Mesodermal cell (in vitro differentiated cells): ENCODE measurements around the gene PLXND1.
"Not testable (repeated sequence)": the region's sequence is repeated elsewhere in the genome, so short reads cannot be mapped to it uniquely, and the experiment has no call there.

Experiments used
- H3K27ac ChIP-seq: 2 replicates; pipeline ENCODE4 v1.7.0; 2013; ENCODE audit warnings: mild to moderate bottlenecking, low read depth, low read length, moderate library complexity; ENCODE audit not compliant: severe bottlenecking
- H3K36me3 ChIP-seq: 2 replicates; pipeline ENCODE4 v1.7.1; 2013; ENCODE audit warnings: mild to moderate bottlenecking, low read length, moderate library complexity; ENCODE audit not compliant: control insufficient read depth, insufficient read depth
- H3K4me1 ChIP-seq: one replicate; pipeline ENCODE4 v1.7.1; 2013; ENCODE audit warnings: mild to moderate bottlenecking, low read length; ENCODE audit not compliant: insufficient read depth, control insufficient read depth, poor library complexity, severe bottlenecking
- H3K4me3 ChIP-seq: 2 replicates; pipeline ENCODE4 v1.7.0; 2013; ENCODE audit warnings: low read length, control low read depth, mild to moderate bottlenecking; ENCODE audit not compliant: insufficient read depth, poor library complexity, severe bottlenecking; ENCODE audit errors: extremely low read depth
- H3K9me3 ChIP-seq: 2 replicates; pipeline ENCODE4 v1.7.1; 2013; ENCODE audit warnings: mild to moderate bottlenecking, low read length, moderate library complexity; ENCODE audit not compliant: control insufficient read depth
- WGBS, 2 experiments: methylation state at CpG; one replicate each; pipeline ENCODE4 v1.1.5; 2013; ENCODE audit warnings: missing lambda C conversion rate in 2 of 2; ENCODE audit not compliant: insufficient coverage in 2 of 2; 5-methylcytosine and 5-hydroxymethylcytosine counted together

PLXND1 gene

DNA sequence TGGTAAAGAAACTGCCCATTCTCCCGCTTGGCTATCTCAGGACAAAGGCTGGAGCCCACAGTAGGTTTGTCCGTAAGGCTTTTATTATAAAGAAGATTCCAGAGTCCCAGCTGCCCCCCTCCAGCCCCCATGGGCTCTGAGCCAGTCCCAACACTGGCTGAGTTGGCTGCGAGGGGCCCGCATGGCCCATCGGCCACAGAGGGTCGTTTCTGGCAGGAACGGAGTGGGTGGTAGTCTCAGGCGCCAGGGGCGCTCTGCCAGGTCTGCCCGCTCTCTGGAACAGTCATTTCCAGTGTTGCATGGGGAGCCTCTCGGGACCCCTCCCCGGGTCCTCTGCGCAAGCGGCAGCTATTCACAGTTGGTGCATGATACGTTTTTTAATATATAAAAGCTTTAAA is 51.3 kb downstream of the PLXND1 start:
- Histone ChIP-seq H3K36me3 (peaks cover 59% of the 10 kb centered on the region), H3K9me3 (no peaks in the 10 kb centered on the region), H3K27ac (peak overlapping the region; percentile 53), H3K4me3 (no peak overlapping the region), H3K4me1 (peaks cover 58% of the 10 kb centered on the region)
- WGBS, 2 experiments = 94 to 95% methylated on average over 11 to 14 of the region's 15 CpGs

DNA sequence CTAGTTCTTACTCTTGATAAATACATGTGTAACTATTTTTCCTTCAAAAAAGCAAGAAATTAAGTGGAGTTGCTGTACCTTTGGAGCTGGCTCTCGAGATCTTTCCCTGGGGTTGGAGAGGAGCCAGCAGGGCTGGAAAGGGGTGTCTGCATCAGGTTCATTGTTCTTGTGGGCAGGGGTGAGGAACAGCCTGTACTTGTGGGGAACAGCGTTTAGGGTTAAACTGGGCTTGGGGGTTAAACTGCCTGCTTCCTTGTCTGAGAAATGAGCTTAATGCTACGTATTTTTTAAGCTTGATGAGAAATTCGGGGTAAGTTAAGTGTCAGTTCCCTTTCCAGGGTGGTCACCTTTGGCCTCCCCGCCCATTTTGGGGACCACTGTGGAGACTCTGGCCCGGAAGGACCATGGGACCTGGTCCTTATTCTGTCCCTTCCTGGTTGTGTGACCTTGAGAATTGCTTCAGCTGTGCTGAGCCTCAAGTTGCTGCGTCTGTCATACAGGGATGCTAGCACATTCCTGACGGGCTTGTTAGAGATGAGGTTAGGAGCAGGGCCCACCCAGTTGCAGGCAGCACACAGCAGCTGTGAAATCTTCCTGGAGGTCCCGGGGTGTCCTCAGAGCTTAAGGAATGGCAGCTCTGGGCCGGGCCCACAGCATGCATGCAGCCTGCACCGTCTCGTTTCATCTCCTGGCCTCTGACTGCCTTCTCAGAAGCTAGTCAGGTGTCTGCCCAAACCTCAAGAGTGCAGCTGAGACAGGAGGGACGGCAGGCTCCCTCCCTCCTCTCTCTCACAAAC is 51.9 kb downstream of the PLXND1 start:
- Histone ChIP-seq H3K4me1 (peaks cover 60% of the 10 kb centered on the region), H3K27ac (peak overlapping the region; percentile 53), H3K4me3 (no peak overlapping the region), H3K36me3 (peaks cover 53% of the 10 kb centered on the region), H3K9me3 (no peaks in the 10 kb centered on the region)
- 83 to 87% methylated on average over 12 to 13 of the region's 13 CpGs for WGBS, 2 experiments

DNA sequence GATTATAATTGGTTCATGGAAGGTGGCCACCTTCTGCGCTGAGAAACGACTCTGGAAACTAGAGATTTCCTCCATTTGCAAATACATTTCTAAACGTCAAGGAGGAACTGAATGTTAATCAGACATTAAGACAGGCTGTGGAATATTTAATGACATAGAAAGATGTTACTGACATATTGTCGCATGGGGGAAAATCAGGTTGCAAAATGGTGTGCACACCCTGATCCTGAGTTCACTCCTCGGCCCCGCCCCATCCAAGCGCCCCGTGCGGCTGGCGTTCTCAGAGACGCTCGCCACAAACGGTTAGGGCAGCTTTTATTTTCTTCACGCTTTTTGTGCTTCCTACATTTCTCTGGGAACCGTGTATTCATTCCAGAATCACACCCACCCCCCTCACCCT is 52.8 kb downstream of the PLXND1 start:
- Histone ChIP-seq H3K4me1 (peaks cover 57% of the 10 kb centered on the region), H3K9me3 (no peaks in the 10 kb centered on the region), H3K27ac (no peak overlapping the region), H3K4me3 (no peak overlapping the region), H3K36me3 (peaks cover 45% of the 10 kb centered on the region)
- WGBS, 2 experiments = 91% methylated on average over 11 to 13 of the region's 15 CpGs

DNA sequence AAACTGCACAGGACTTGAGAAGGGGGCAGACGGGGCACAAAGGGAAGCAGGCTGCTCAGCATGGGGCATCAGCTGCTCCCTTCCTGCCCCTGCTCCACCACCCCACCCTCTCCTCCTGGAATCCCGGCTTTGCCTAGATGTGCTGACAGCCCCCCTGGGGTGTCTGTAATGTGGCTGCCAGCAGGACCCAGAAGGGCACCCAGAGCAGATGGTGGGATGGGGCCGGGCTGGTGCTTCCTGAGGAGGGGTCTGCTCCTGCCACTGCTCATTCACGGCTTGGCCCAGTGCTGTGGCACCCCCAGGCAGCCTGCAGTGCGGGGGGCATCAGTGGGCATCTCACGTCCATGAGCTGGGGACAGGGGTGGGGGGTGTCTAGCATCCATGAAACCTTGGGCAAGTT is 53.3 kb downstream of the PLXND1 start:
- Histone ChIP-seq H3K36me3 (peaks cover 39% of the 10 kb centered on the region), H3K4me3 (no peak overlapping the region), H3K27ac (no peak overlapping the region), H3K4me1 (peaks cover 51% of the 10 kb centered on the region), H3K9me3 (no peaks in the 10 kb centered on the region)
- 76 to 91% methylated on average over 4 to 5 of the region's 6 CpGs for WGBS, 2 experiments

DNA sequence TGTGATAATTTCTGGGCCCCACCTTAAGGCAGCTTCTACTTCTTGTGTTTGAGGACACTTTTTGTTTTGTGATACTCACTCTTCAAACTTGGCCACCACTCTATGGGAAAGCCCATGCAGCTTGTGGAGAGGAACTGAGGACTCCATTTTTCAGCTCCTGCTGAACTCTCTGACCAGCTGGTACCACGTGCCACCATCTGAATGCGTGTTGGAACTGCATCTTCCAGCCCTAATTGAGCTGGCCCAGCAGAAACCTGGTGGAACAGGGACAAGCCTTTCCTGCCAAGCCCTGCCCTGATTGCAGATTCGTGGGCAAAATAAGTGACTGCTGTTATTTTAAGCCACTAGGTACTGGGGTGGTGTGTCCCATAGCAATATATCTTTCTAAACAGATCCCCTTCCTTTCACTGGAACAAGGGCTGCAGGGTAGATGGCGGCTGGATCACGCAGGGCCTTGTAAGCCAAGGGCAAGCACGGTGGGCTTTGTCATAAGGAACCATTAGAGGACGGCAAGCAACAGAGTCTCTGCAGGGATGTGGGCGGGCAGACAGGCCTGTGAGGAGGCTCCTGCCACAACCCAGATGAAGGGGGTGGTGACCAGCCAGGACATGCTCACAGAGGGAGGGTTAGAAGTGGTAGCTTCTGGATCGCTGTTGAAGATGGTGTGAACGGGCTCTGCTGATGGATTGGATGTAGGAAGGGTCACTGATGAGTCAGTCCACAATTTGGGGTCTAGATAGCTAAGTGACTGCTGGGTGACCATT is 54.0 kb downstream of the PLXND1 start:
- H3K4me3 ChIP-seq = no peak overlapping the region
- peaks cover 48% of the 10 kb centered on the region for H3K4me1 ChIP-seq
- H3K27ac ChIP-seq = peak overlapping the region; percentile 36
- no peaks in the 10 kb centered on the region for H3K9me3 ChIP-seq
- WGBS, 2 experiments = 62 to 67% methylated on average over 9 to 10 of the region's 10 CpGs
- H3K36me3 ChIP-seq = peaks cover 32% of the 10 kb centered on the region

DNA sequence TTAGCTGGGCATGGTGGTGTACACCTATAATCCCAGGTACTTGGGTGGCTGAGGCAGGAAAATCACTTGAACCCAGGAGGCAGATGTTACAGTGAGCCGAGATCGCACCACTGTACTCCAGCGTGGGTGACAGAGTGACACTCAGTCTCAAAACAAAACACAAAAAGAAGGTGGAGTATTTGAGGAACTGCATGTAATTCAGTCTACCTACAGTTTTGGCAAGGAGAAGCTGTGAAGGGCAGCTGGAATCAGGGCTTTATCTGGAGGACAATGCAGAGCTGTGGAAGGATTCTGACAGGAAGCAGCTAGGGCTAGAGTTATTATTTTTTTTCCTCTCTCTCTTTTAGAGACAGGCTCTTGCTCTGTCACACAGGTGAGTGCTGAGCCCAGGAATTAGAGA is 56.7 kb downstream of the PLXND1 start:
- WGBS, 2 experiments = 96% methylated on average over 3 of the region's 3 CpGs; no CpG with 5 or more reads in 1 of the 2 experiments

DNA sequence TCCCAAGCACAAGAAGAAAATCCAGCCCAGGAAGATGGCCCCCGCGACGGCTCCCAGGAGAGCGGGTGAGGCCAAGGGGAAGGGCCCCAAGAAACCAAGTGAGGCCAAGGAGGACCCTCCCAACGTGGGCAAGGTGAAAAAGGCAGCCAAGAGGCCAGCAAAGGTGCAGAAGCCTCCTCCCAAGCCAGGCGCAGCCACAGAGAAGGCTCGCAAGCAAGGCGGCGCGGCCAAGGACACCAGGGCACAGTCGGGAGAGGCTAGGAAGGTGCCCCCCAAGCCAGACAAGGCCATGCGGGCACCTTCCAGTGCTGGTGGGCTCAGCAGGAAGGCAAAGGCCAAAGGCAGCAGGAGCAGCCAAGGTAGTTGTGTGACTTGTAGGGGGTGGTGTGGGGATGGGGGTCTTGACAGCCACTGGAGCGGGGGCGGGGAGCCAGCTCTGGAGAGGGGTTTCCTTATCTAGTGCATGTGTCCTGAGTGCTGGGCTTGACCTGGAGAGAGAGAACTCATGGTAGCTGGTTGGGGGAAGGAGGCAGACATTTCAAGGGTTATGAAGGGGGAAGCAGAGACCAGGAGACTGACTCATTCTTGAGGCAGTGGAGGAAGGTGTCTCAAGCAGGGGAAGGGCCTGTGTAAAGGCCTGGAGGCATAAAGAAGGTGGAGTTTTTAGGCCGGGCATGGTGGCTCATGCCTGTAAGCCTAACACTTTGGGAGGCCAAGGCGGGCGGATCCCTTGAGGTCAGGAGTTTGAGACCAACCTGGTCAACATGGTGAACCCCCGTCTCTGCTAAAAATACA is 57.3 kb downstream of the PLXND1 start:
- no peak overlapping the region for H3K4me3 ChIP-seq
- no peaks in the 10 kb centered on the region for H3K9me3 ChIP-seq
- H3K36me3 ChIP-seq = peaks cover under 1% of the 10 kb centered on the region
- 96 to 97% methylated on average over 16 to 17 of the region's 18 CpGs for WGBS, 2 experiments
- peak overlapping the region; percentile 29 for H3K27ac ChIP-seq
- peaks cover 27% of the 10 kb centered on the region for H3K4me1 ChIP-seq

More for the DNA sequence above, 56.7 kb downstream of the PLXND1 start:
- Histone ChIP-seq H3K27ac (no peak overlapping the region), H3K36me3 (peaks cover 6% of the 10 kb centered on the region), H3K4me3 (no peak overlapping the region), H3K4me1 (peaks cover 32% of the 10 kb centered on the region), H3K9me3 (no peaks in the 10 kb centered on the region)

DNA sequence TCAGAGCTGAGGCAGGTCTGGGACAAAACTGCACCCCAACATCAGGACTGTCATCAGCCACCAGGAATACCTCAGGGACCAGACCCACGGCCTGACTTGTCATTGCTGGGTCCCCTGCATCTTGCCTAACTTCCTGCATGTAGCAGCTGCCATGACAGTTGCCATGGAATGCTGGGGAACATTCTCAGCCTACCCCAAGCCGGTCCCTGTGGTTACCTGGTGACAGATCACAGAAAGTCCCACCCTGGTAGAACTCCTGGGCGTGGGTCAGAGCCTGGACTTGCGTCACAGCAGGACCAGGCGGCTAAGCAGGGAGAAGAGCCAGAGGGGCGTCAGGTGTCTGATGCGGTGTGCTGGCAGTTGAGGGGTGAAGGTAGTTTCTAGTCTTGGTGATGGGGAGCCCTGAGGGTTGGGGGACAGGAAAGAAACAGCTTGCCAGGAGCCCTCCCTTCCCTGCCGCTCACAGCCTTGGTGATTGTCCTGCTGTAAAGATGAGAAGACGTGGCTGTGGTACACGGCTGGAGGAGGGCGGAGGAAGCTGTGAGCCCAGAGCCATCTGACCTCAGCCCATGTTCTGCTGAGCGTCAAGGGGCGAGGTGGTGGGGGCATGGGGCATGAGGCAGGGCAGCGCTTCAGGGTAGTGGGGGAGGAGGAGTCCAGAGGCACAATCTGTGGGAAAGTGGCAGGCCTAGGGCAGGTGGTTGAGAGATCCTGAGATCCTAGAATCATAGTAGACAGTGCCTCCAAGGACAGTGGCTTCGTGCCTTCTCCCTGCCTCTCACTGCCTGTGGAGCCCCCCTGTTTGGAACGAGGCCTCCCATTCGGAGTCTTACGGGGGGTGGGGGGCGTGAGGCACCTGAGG is 58.1 kb downstream of the PLXND1 start:
- H3K9me3 ChIP-seq = no peaks in the 10 kb centered on the region
- no peak overlapping the region for H3K4me3 ChIP-seq
- no peaks in the 10 kb centered on the region for H3K36me3 ChIP-seq
- H3K4me1 ChIP-seq = peaks cover 25% of the 10 kb centered on the region
- WGBS, 2 experiments = 89 to 94% methylated on average over 15 to 19 of the region's 19 CpGs
- peak overlapping the region; percentile 29 for H3K27ac ChIP-seq

DNA sequence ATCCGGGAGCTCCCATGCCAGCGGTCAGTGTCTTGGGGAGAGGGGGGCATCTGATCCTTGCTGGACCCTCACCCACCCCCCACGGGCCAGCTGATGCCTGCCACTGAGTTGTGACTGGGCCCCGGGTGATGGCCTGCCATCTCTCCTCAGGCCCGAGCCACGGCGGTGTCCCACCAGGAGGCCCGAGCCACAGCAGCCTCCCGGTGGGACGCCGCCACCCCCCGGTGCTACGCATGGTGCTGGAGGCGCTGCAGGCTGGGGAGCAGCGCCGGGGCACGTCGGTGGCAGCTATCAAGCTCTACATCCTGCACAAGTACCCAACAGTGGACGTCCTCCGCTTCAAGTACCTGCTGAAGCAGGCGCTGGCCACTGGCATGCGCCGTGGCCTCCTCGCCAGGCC is 59.2 kb downstream of the PLXND1 start:
- Histone ChIP-seq H3K27ac (no peak overlapping the region), H3K36me3 (no peaks in the 10 kb centered on the region), H3K4me1 (peaks cover 14% of the 10 kb centered on the region), H3K4me3 (no peak overlapping the region), H3K9me3 (no peaks in the 10 kb centered on the region)
- WGBS, 2 experiments = 96 to 98% methylated on average over 20 to 24 of the region's 24 CpGs

DNA sequence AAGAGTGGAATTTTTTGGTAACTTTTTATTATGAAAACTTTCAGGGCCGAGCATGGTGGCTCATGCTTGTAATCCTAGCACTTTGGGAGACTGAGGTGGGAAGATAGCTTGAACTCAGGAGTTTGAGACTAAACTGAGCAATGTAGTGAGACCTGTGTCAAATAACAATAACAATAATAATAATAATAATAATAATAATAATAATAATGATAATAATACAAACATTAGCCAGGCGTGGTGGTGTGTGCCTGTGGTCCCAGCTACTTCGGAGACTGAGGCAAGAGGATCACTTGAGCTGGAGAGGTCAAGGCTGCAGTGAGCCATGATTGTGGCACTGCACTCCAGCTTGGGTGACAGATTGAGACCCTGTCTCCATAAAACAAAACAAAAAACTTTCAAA is 60.5 kb downstream of the PLXND1 start:
- WGBS, 2 experiments = 100% methylated on average over 2 to 3 of the region's 3 CpGs
- not testable (repeated sequence) for H3K27ac ChIP-seq, H3K4me3 ChIP-seq, H3K36me3 ChIP-seq, H3K9me3 ChIP-seq
- peaks cover 10% of the 10 kb centered on the region for H3K4me1 ChIP-seq
